SK-N-SH treated with all-trans-retinoic acid at 6 μM for 48 hours (cell line): Measurements from ENCODE around the gene SLC25A41.

Experiments
- SNAI2 ChIP-seq: fragments of 250-450 bp; sonication (Bioruptor Pico); IDR thresholded peaks from 2 replicates; pipeline ENCODE4 v1.5.0; 2020; ENCODE audit warnings: mild to moderate bottlenecking, moderate library complexity
- ZC3H10 ChIP-seq: fragments of 250-450 bp; sonication (Bioruptor Pico); IDR thresholded peaks from 2 replicates; pipeline ENCODE4 v1.5.1; 2021; ENCODE audit warnings: mild to moderate bottlenecking, moderate library complexity

- no peak for TF ChIP-seq ZC3H10
- TF ChIP-seq SNAI2, result no peak
These were observed 42.8 kb upstream of the SLC25A41 start for GRCh38 chr19:6476155-6476895.
